ENCODE measurements around the gene HGFAC. TPM values are rescaled to one million over a fixed set of nuclear protein-coding genes. Genes with fewer than 3 reads are reported as not detected.

Gene HGFAC
- total and polyA plus RNA-seq, 5 donors from 2014 or later: 0.11 TPM; not detected in 4

GRCh38 chr4:3423406-3423805 lies 18.4 kb upstream of the HGFAC start:
- Mint-ChIP-seq H3K27ac (no peak overlapping the region), H3K36me3 (peaks cover 7% of the 10 kb centered on the region), H3K27me3 (no peaks in the 10 kb centered on the region), H3K4me3 (no peak overlapping the region), H3K4me1 (peaks cover 0 to 3% (median 0%) of the 10 kb centered on the region in 4 donors), H3K9me3 (no peaks in the 10 kb centered on the region)
- no peak for DNase-seq
- Histone ChIP-seq H3K9me3 (ENCODE audit: control insufficient read depth in 2 of 2, low read length in 2 of 2) (no peaks in the 10 kb centered on the region), H3K36me3 (ENCODE audit: control insufficient read depth, insufficient read depth, low read length) (no peaks in the 10 kb centered on the region), H3K27ac (ENCODE audit: insufficient read depth, low read length, poor library complexity, severe bottlenecking) (no peak overlapping the region), H3K27me3 (ENCODE audit: control insufficient read depth, insufficient read depth, low read length) (no peaks in the 10 kb centered on the region), H3K4me1 (ENCODE audit: control insufficient read depth, insufficient read depth, low read length, poor library complexity, severe bottlenecking) (no peaks in the 10 kb centered on the region), H3K4me3 (ENCODE audit: low read depth, low read length) (no peak overlapping the region)
- ATAC-seq (ENCODE audit: low read depth in 2 of 2): no peak

- no peaks in the 10 kb centered on the region for H3K9me3 Mint-ChIP-seq
- DNase-seq (no peak), ATAC-seq (ENCODE audit: low read depth in 2 of 2) (no peak)
- Histone ChIP-seq H3K36me3 (ENCODE audit: control insufficient read depth, insufficient read depth, low read length) (no peaks in the 10 kb centered on the region), H3K27me3 (ENCODE audit: control insufficient read depth, insufficient read depth, low read length) (no peaks in the 10 kb centered on the region), H3K4me3 (ENCODE audit: low read depth, low read length) (no peak overlapping the region), H3K4me1 (ENCODE audit: control insufficient read depth, insufficient read depth, low read length, poor library complexity, severe bottlenecking) (no peaks in the 10 kb centered on the region), H3K27ac (ENCODE audit: insufficient read depth, low read length, poor library complexity, severe bottlenecking) (no peak overlapping the region), H3K9me3 (ENCODE audit: control insufficient read depth in 2 of 2, low read length in 2 of 2) (no peaks in the 10 kb centered on the region)
- no peaks in the 10 kb centered on the region for H3K27me3 Mint-ChIP-seq
- H3K4me3 Mint-ChIP-seq: no peak overlapping the region
- peaks cover 10% of the 10 kb centered on the region for H3K36me3 Mint-ChIP-seq
- H3K27ac Mint-ChIP-seq: no peak overlapping the region
- peaks cover 0 to 3% (median 0%) of the 10 kb centered on the region in 4 donors for H3K4me1 Mint-ChIP-seq
These were observed 17.8 kb upstream of the HGFAC start for GRCh38 chr4:3423952-3424351.

- peaks cover 16% of the 10 kb centered on the region for H3K36me3 Mint-ChIP-seq
- H3K27me3 Mint-ChIP-seq: no peaks in the 10 kb centered on the region
- ATAC-seq (ENCODE audit: low read depth in 2 of 2) (no peak), DNase-seq (no peak)
- peaks cover 0 to 3% (median 0%) of the 10 kb centered on the region in 4 donors for H3K4me1 Mint-ChIP-seq
- no peak overlapping the region for H3K4me3 ChIP-seq (ENCODE audit: low read depth, low read length)
- no peak overlapping the region for H3K27ac Mint-ChIP-seq
- H3K27me3 ChIP-seq (ENCODE audit: control insufficient read depth, insufficient read depth, low read length): no peaks in the 10 kb centered on the region
- H3K36me3 ChIP-seq (ENCODE audit: control insufficient read depth, insufficient read depth, low read length): no peaks in the 10 kb centered on the region
- no peaks in the 10 kb centered on the region for H3K9me3 ChIP-seq (ENCODE audit: control insufficient read depth in 2 of 2, low read length in 2 of 2)
- H3K9me3 Mint-ChIP-seq: no peaks in the 10 kb centered on the region
- no peaks in the 10 kb centered on the region for H3K4me1 ChIP-seq (ENCODE audit: control insufficient read depth, insufficient read depth, low read length, poor library complexity, severe bottlenecking)
- no peak overlapping the region for H3K27ac ChIP-seq (ENCODE audit: insufficient read depth, low read length, poor library complexity, severe bottlenecking)
- H3K4me3 Mint-ChIP-seq: no peak overlapping the region
These were observed 17.2 kb upstream of the HGFAC start for GRCh38 chr4:3424522-3425095.

- no peak overlapping the region for H3K27ac Mint-ChIP-seq
- H3K27me3 ChIP-seq (ENCODE audit: control insufficient read depth, insufficient read depth, low read length): no peaks in the 10 kb centered on the region
- H3K4me1 Mint-ChIP-seq: peaks cover 0 to 3% (median 0%) of the 10 kb centered on the region in 4 donors
- ATAC-seq (ENCODE audit: low read depth in 2 of 2) (no peak), DNase-seq (no peak)
- H3K27ac ChIP-seq (ENCODE audit: insufficient read depth, low read length, poor library complexity, severe bottlenecking): no peak overlapping the region
- H3K9me3 ChIP-seq (ENCODE audit: control insufficient read depth in 2 of 2, low read length in 2 of 2): no peaks in the 10 kb centered on the region
- H3K4me3 Mint-ChIP-seq: no peak overlapping the region
- H3K27me3 Mint-ChIP-seq: no peaks in the 10 kb centered on the region
- no peaks in the 10 kb centered on the region for H3K9me3 Mint-ChIP-seq
- H3K36me3 ChIP-seq (ENCODE audit: control insufficient read depth, insufficient read depth, low read length): no peaks in the 10 kb centered on the region
- no peaks in the 10 kb centered on the region for H3K4me1 ChIP-seq (ENCODE audit: control insufficient read depth, insufficient read depth, low read length, poor library complexity, severe bottlenecking)
- H3K4me3 ChIP-seq (ENCODE audit: low read depth, low read length): no peak overlapping the region
- peaks cover 16% of the 10 kb centered on the region for H3K36me3 Mint-ChIP-seq
These were observed 15.2 kb upstream of the HGFAC start for GRCh38 chr4:3426465-3427133.

GRCh38 chr4:3427134-3427476 lies 14.7 kb upstream of the HGFAC start:
- H3K4me3 Mint-ChIP-seq: no peak overlapping the region
- Histone ChIP-seq H3K9me3 (ENCODE audit: control insufficient read depth in 2 of 2, low read length in 2 of 2) (no peaks in the 10 kb centered on the region), H3K27me3 (ENCODE audit: control insufficient read depth, insufficient read depth, low read length) (no peaks in the 10 kb centered on the region), H3K27ac (ENCODE audit: insufficient read depth, low read length, poor library complexity, severe bottlenecking) (no peak overlapping the region), H3K4me3 (ENCODE audit: low read depth, low read length) (no peak overlapping the region), H3K36me3 (ENCODE audit: control insufficient read depth, insufficient read depth, low read length) (no peaks in the 10 kb centered on the region), H3K4me1 (ENCODE audit: control insufficient read depth, insufficient read depth, low read length, poor library complexity, severe bottlenecking) (no peaks in the 10 kb centered on the region)
- peaks cover 0 to 3% (median 0%) of the 10 kb centered on the region in 4 donors for H3K4me1 Mint-ChIP-seq
- no peak overlapping the region for H3K27ac Mint-ChIP-seq
- DNase-seq (no peak), ATAC-seq (ENCODE audit: low read depth in 2 of 2) (no peak)
- H3K27me3 Mint-ChIP-seq: no peaks in the 10 kb centered on the region
- peaks cover 16% of the 10 kb centered on the region for H3K36me3 Mint-ChIP-seq
- no peaks in the 10 kb centered on the region for H3K9me3 Mint-ChIP-seq

- Mint-ChIP-seq H3K36me3 (peaks cover 16% of the 10 kb centered on the region), H3K27me3 (no peaks in the 10 kb centered on the region), H3K4me1 (peaks cover 0 to 3% (median 0%) of the 10 kb centered on the region in 4 donors), H3K9me3 (no peaks in the 10 kb centered on the region), H3K4me3 (no peak overlapping the region), H3K27ac (peak overlapping the region in 1 of 3 donors; percentile 34)
- no peaks in the 10 kb centered on the region for H3K4me1 ChIP-seq (ENCODE audit: control insufficient read depth, insufficient read depth, low read length, poor library complexity, severe bottlenecking)
- ATAC-seq (ENCODE audit: low read depth in 2 of 2) (no peak), DNase-seq (no peak)
- H3K27ac ChIP-seq (ENCODE audit: insufficient read depth, low read length, poor library complexity, severe bottlenecking): no peak overlapping the region
- H3K36me3 ChIP-seq (ENCODE audit: control insufficient read depth, insufficient read depth, low read length): no peaks in the 10 kb centered on the region
- H3K9me3 ChIP-seq (ENCODE audit: control insufficient read depth in 2 of 2, low read length in 2 of 2): no peaks in the 10 kb centered on the region
- H3K27me3 ChIP-seq (ENCODE audit: control insufficient read depth, insufficient read depth, low read length): no peaks in the 10 kb centered on the region
- H3K4me3 ChIP-seq (ENCODE audit: low read depth, low read length): no peak overlapping the region
These were observed 13.9 kb upstream of the HGFAC start for GRCh38 chr4:3427706-3428446.

GRCh38 chr4:3429651-3430050 lies 12.1 kb upstream of the HGFAC start:
- Mint-ChIP-seq H3K4me1 (peaks cover 0 to 3% (median 0%) of the 10 kb centered on the region in 4 donors), H3K27ac (no peak overlapping the region)
- DNase-seq: no peak

More at GRCh38 chr4:3429651-3430050, 12.1 kb upstream of the HGFAC start:
- Mint-ChIP-seq H3K9me3 (no peaks in the 10 kb centered on the region), H3K36me3 (peaks cover 16% of the 10 kb centered on the region), H3K27me3 (no peaks in the 10 kb centered on the region), H3K4me3 (no peak overlapping the region)
- no peaks in the 10 kb centered on the region for H3K4me1 ChIP-seq (ENCODE audit: control insufficient read depth, insufficient read depth, low read length, poor library complexity, severe bottlenecking)
- H3K9me3 ChIP-seq (ENCODE audit: control insufficient read depth in 2 of 2, low read length in 2 of 2): no peaks in the 10 kb centered on the region
- no peaks in the 10 kb centered on the region for H3K27me3 ChIP-seq (ENCODE audit: control insufficient read depth, insufficient read depth, low read length)
- no peak for ATAC-seq (ENCODE audit: low read depth in 2 of 2)
- H3K4me3 ChIP-seq (ENCODE audit: low read depth, low read length): no peak overlapping the region
- H3K27ac ChIP-seq (ENCODE audit: insufficient read depth, low read length, poor library complexity, severe bottlenecking): no peak overlapping the region
- no peaks in the 10 kb centered on the region for H3K36me3 ChIP-seq (ENCODE audit: control insufficient read depth, insufficient read depth, low read length)

All from CD4-positive, CD25-positive, alpha-beta regulatory T cell (primary cell).